Heart right ventricle (tissue), 16 donors: ENCODE measurements around the gene ADGRG3. TPM values are rescaled to one million over a fixed set of nuclear protein-coding genes. Genes with fewer than 3 reads are reported as not detected.

Source experiments
- ATAC-seq, 8 donors: fragments of 200-7000 bp; cut with Tn5 transposase; one replicate each; pipeline ENCODE4 v1.9.1; 2020; ENCODE audit warnings: mild to moderate bottlenecking in 8 of 8, moderate library complexity in 8 of 8, moderate number of reproducible peaks in 1 of 8
- DNase-seq, 2 donors: peaks; one replicate each; pipeline ENCODE4 v3.0.0-alpha.2; 2020
- H3K27ac ChIP-seq, 10 donors: fragments of 200-600 bp; sonication (generic) in 2 of 10; one replicate each; pipeline versions ENCODE4 v1.5.0 to v1.8.0; 2020 to 2022; ENCODE audit warnings: mild to moderate bottlenecking in 3 of 10
- H3K27me3 ChIP-seq, 7 donors: fragments of 200-600 bp; one replicate each; pipeline ENCODE4 v1.8.0; 2021 to 2022; ENCODE audit warnings: mild to moderate bottlenecking in 2 of 7
- H3K36me3 ChIP-seq, 9 donors: fragments of 200-600 bp; sonication (generic) in 1 of 9; one replicate each; pipeline versions ENCODE4 v1.5.0 to v1.8.0; 2020 to 2022; ENCODE audit warnings: mild to moderate bottlenecking in 2 of 9
- H3K4me1 ChIP-seq, 9 donors: fragments of 200-600 bp; sonication (generic) in 1 of 9; one replicate each; pipeline versions ENCODE4 v1.5.0 to v1.8.0; 2020 to 2022; ENCODE audit warnings: mild to moderate bottlenecking in 4 of 9
- H3K4me3 ChIP-seq, 10 donors: fragments of 200-600 bp; sonication (generic) in 2 of 10; one replicate each; pipeline versions ENCODE4 v1.5.0 to v1.8.0; 2020 to 2022; ENCODE audit warnings: mild to moderate bottlenecking in 7 of 10, moderate library complexity in 2 of 10
- H3K9me3 ChIP-seq, 11 donors: fragments of 200-600 bp in 10 of 11; sonication (generic) in 2 of 11; one replicate each; pipeline versions ENCODE4 v1.5.0 to v1.8.0; 2013 to 2022; ENCODE audit warnings: mild to moderate bottlenecking in 2 of 11, control low read depth in 1 of 11, moderate library complexity in 1 of 11
- WGBS, 2 donors: extraction: QIAGEN DNeasy Blood & Tissue Kit; methylation state at CpG; one replicate each; pipeline ENCODE4 v1.1.7; 2013; ENCODE audit warnings: inconsistent platforms in 1 of 2; 5-methylcytosine and 5-hydroxymethylcytosine counted together
- intact Hi-C, 10 donors: fragments of 100-400 bp; cut with DNase I; formaldehyde crosslinking; loops; one replicate each; pipeline versions ENCODE4 v1.11.1 to v1.14.2; 2022
- polyA plus RNA-seq, 2 donors: library from polyadenylated mRNA; stranded (reverse); fragments of 200-250 nt; gene quantifications; one replicate each; pipeline ENCODE4 v1.2.3, GENCODE V29; 2013
- total RNA-seq, 10 donors: library from RNA; stranded (reverse); fragmentation: NEBNext Ultra II Directional in 3 of 10; extraction: Animal tissue kit (Norgen Biotek cat#: 25700) in 3 of 10; gene quantifications; one replicate each; pipeline versions ENCODE4 v1.2.1 to v1.2.4, GENCODE V29; 2021 to 2023
- TF ChIP-seq, protein P1 (sequence below), 9 donors: fragments of 200-600 bp; sonication (generic) in 2 of 9; IDR thresholded peaks; one replicate each; pipeline versions ENCODE4 v1.5.0 to v1.8.0; 2021 to 2022; ENCODE audit warnings: antibody characterized with exemption in 9 of 9, mild to moderate bottlenecking in 5 of 9, moderate library complexity in 1 of 9
- donor health status: Arrhythmogenic right ventricular cardiomyopathy.
- donor health status: ischemic (EF 13 %, LVEDD 7.1; RV severe dilation, severe dysfunction).
- donor health status: healthy with polysubstance abuse.
- donor health status: DM: no; HTN: yes; CAD: no.
- donor health status: DM: no; HTN: no; CAD: no.
- donor health status: ischemic (EF 25% LVEDD 6.9; RV normal size, moderate dysfunction).
- donor health status: ischemic (EF 25% LVEDD 5.7; RV mildly dilated, moderate dysfunction).
- donor health status: healthy.
- donor health status: DM: yes; HTN: yes; CAD: no.
- donor health status: Ischemic cardiomyopathy.
- donor health status: ischemic (EF 35%, LVEDD 5.7; RV mildly dilated, moderate dysfunction).
- donor health status: nonischemic (EF 11% LVEDD 7.7; RV severe dilation, severe dysfunction).
- donor health status: DM: yes; HTN: yes; CAD: no.
- donor health status: PGD.
- donor health status: ischemic (EF 29% LVEDD 5.4; RV normal size, mild dysfunction).
- donor health status: nonischemic (EF 23%, LVEDD 6.1; RV moderate dilation, normal function).

Gene ADGRG3
- total and polyA plus RNA-seq, 12 donors = 0.22 to 2.4 (median 0.55) TPM; not detected in 2

DNA sequence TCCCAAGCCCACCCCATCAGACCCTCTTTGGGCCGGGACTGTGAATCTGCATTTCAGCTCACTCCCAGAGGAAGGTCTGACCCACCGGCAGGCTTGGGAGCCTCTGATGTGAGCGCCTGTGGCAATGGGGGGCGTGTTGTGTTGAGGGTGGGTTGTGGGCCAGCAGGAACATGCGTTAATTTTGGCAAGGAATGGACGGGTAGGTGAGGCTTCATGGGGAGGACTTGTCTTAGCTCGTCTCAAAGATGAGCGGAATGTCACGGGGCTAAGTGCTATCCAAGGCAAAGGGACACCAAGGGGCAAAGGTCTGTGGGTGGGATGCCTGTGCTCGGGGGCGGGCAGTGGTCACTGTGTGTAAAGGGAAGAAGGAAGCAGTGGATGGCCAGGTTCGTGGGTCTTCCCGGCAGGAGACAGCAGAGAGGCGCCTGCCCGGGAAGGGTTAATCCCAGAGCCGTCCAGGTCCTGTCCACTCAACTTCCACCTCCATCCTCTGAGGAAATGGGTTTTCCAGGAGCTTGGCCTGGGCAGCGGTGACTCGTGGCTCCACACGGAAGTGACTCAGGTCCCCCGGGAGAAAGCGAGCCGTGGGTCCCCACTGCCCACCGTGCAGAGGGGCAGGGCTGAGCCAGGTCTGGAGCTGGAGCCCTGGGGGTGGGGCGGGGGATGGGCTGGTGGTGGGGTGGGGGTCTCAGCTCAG, 22.3 kb upstream of the ADGRG3 start:
- intact Hi-C loops = loop anchor here in 9 of 10 donors (1.0 to 5.0 kb wide), 4 partner anchors 17 to 54 kb away; partner anchors contain the start of gene ADGRG1 (in 3 of the 9)
- no peaks in the 10 kb centered on the region for H3K9me3 ChIP-seq
- WGBS, 2 donors = 34 to 38% methylated on average over 24 of the region's 24 CpGs
- ATAC-seq = peak; percentile 63 to 87 (median 80)
- H3K27ac ChIP-seq = peak overlapping the region; percentile 78 to 93 (median 86)
- TF ChIP-seq, protein P1, sequence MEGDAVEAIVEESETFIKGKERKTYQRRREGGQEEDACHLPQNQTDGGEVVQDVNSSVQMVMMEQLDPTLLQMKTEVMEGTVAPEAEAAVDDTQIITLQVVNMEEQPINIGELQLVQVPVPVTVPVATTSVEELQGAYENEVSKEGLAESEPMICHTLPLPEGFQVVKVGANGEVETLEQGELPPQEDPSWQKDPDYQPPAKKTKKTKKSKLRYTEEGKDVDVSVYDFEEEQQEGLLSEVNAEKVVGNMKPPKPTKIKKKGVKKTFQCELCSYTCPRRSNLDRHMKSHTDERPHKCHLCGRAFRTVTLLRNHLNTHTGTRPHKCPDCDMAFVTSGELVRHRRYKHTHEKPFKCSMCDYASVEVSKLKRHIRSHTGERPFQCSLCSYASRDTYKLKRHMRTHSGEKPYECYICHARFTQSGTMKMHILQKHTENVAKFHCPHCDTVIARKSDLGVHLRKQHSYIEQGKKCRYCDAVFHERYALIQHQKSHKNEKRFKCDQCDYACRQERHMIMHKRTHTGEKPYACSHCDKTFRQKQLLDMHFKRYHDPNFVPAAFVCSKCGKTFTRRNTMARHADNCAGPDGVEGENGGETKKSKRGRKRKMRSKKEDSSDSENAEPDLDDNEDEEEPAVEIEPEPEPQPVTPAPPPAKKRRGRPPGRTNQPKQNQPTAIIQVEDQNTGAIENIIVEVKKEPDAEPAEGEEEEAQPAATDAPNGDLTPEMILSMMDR (IDR thresholded peaks at IDR 0.05) = no peak
- H3K4me1 ChIP-seq = peaks cover 9 to 75% (median 52%) of the 10 kb centered on the region in 9 donors
- H3K4me3 ChIP-seq = peak overlapping the region in 3 of 10 donors; percentile 2 to 14 (median 8)
- DNase-seq = peak; percentile 70 to 85
- H3K36me3 ChIP-seq = peaks cover 0 to 15% (median 0%) of the 10 kb centered on the region in 9 donors
- H3K27me3 ChIP-seq = peaks cover 0 to 14% (median 0%) of the 10 kb centered on the region in 7 donors

DNA sequence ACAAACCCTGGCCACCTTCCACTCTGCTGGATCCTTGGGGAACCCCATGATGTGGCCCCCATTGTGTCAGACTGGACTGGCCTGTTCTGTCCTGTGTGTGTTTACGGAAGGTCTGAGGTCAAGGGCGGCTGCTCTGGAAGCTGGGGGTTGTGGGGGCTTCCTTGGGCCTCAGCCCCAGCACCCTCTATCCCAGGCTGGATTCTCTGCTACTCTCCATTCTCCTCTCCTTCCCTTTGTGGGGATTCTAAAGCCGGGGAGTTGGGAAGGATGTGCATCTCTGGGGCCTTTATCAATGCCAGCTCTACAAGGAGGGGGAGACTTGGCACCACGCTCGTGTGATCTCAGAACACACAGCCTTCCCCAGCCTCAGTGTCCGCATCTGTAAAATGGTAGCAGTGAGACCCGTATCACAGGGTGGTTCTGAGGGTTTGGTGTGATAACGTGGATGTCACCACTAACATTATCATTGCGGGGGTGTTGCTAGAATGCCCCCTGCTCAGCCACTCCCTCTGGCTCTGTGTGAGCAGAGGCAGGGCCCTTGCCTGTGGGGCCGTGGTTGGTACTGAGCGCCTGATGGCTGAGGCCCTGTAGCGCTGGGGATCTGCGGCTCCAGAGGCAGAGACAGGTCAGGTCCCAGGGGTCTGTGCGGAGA, 21.6 kb upstream of the ADGRG3 start:
- Histone ChIP-seq H3K27me3 (peaks cover 0 to 14% (median 0%) of the 10 kb centered on the region in 7 donors), H3K27ac (peak overlapping the region; percentile 78 to 93 (median 86)), H3K36me3 (peaks cover 0 to 22% (median 0%) of the 10 kb centered on the region in 9 donors), H3K4me1 (peaks cover 9 to 71% (median 52%) of the 10 kb centered on the region in 9 donors), H3K9me3 (no peaks in the 10 kb centered on the region), H3K4me3 (peak overlapping the region in 1 of 10 donors; percentile 2)
- intact Hi-C loops = loop anchor here in 9 of 10 donors (1.0 to 5.0 kb wide), 4 partner anchors 18 to 54 kb away; partner anchors contain the start of gene ADGRG1 (in 3 of the 9)
- peak; percentile 32 to 75 (median 64) for ATAC-seq
- 58 to 63% methylated on average over 14 of the region's 14 CpGs for WGBS, 2 donors
- TF ChIP-seq, protein P1 (IDR thresholded peaks at IDR 0.05) = no peak
- DNase-seq = no peak

DNA sequence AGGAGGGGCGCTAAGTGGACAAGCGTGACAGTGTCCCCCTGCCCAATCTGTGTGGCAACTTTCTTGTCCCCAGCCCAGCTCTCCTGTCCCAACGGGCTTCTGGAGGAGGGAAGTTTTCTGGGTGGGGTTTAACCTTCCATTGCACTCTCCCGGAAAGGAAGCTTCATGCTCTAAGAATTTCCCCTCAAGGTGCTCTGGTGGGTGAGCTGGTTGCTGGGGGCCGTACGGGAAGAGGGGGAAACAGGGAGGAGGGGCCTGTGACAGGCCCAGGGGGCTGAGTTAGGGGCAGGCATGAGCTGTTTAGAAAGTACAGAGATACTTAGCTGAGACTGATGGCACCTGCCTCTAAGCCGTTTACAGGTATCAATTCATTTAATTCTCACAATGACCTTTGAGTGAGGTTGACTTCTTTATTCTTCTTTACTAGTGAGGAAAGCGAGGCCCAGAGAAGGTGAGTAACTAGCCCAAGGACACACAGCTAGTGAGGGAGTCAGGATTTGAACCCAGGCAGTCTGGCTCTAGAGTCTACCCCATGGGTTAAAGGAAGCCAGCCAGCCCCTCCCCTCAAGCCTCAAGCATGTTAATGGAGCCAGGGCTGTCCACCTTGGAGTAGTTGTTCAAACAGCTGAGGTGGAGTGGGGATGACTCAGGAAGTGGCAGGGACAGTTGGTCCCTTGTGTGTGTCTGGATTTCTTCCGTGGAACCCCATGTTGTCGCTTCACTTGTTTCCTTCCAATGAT, 20.8 kb upstream of the ADGRG3 start:
- H3K27ac ChIP-seq = peak overlapping the region; percentile 78 to 93 (median 86)
- intact Hi-C loops = loop anchor here in 8 of 10 donors (2.0 to 5.0 kb wide), 3 partner anchors 19 to 55 kb away; partner anchors contain the start of gene ADGRG1 (in 2 of the 8)
- ATAC-seq = peak; percentile 1 to 59 (median 39)
- peaks cover 9 to 65% (median 52%) of the 10 kb centered on the region in 9 donors for H3K4me1 ChIP-seq
- peaks cover 0 to 14% (median 0%) of the 10 kb centered on the region in 7 donors for H3K27me3 ChIP-seq
- H3K4me3 ChIP-seq = peak overlapping the region in 2 of 10 donors; percentile 4 to 7
- H3K9me3 ChIP-seq = no peaks in the 10 kb centered on the region
- TF ChIP-seq, protein P1 (IDR thresholded peaks at IDR 0.05) = no peak
- WGBS, 2 donors = 49 to 53% methylated on average over 10 of the region's 10 CpGs
- DNase-seq = no peak
- H3K36me3 ChIP-seq = peaks cover 0 to 23% (median 0%) of the 10 kb centered on the region in 9 donors
